HFFc6 (cell line): ENCODE results near the gene BTBD7. TPM values are rescaled to one million over a fixed set of nuclear protein-coding genes. Genes with fewer than 3 reads are reported as not detected.

ENCODE experiments used
- DNase-seq: peaks from one replicate; pipeline ENCODE4 v3.0.0-alpha.2; 2018
- H3K27ac Mint-ChIP-seq: 2 replicates; pipeline ENCODE4 v1.8.0; 2020; ENCODE audit warnings: mild to moderate bottlenecking, mixed read lengths
- H3K27me3 Mint-ChIP-seq: 2 replicates; pipeline ENCODE4 v1.8.0; 2021; ENCODE audit warnings: mild to moderate bottlenecking, moderate library complexity, mixed read lengths; ENCODE audit not compliant: insufficient read depth
- H3K36me3 Mint-ChIP-seq: 2 replicates; pipeline ENCODE4 v1.8.0; 2021; ENCODE audit warnings: low read depth, mixed read lengths
- H3K4me1 Mint-ChIP-seq: 2 replicates; pipeline ENCODE4 v1.8.0; 2020; ENCODE audit warnings: low read depth, mixed read lengths
- H3K4me3 Mint-ChIP-seq: 2 replicates; pipeline ENCODE4 v1.8.0; 2020; ENCODE audit warnings: mild to moderate bottlenecking, moderate library complexity, mixed read lengths
- H3K9me3 Mint-ChIP-seq: 2 replicates; pipeline ENCODE4 v1.8.0; 2020; ENCODE audit warnings: mild to moderate bottlenecking, mixed read lengths
- CTCF ChIP-seq: fragments of 200-600 bp; sonication (generic); IDR thresholded peaks from 2 replicates; pipeline ENCODE4 v1.5.0; 2021; ENCODE audit warnings: antibody characterized with exemption, mild to moderate bottlenecking
- total RNA-seq, 6 experiments: library from RNA; stranded (reverse); fragmentation: NEBNext Ultra II Directional; extraction: Animal tissue kit (Norgen Biotek cat#: 25700); gene quantifications; 2 replicates in 1 of 6; 3 replicates in 5 of 6; pipeline ENCODE4 v1.2.3, GENCODE V29; 2021

Gene BTBD7
- total RNA-seq, 6 experiments from 2014 or later = 36.8 to 45.6 (median 40.0) TPM

- TF ChIP-seq CTCF = no peak
- no peaks in the 10 kb centered on the region for H3K27me3 Mint-ChIP-seq
- peaks cover 7% of the 10 kb centered on the region for H3K4me1 Mint-ChIP-seq
- H3K36me3 Mint-ChIP-seq = no peaks in the 10 kb centered on the region
- DNase-seq = no peak
- no peak overlapping the region for H3K4me3 Mint-ChIP-seq
- no peaks in the 10 kb centered on the region for H3K9me3 Mint-ChIP-seq
- H3K27ac Mint-ChIP-seq = no peak overlapping the region
Observed at GRCh38 chr14:93201155-93201704, 131.6 kb downstream of the BTBD7 start.

- H3K36me3 Mint-ChIP-seq = no peaks in the 10 kb centered on the region
- H3K27me3 Mint-ChIP-seq = no peaks in the 10 kb centered on the region
- no peaks in the 10 kb centered on the region for H3K9me3 Mint-ChIP-seq
- DNase-seq = no peak
- no peak overlapping the region for H3K4me3 Mint-ChIP-seq
- H3K27ac Mint-ChIP-seq = no peak overlapping the region
- peaks cover 1% of the 10 kb centered on the region for H3K4me1 Mint-ChIP-seq
- TF ChIP-seq CTCF = no peak
Observed at GRCh38 chr14:93200553-93200952, 132.3 kb downstream of the BTBD7 start.

GRCh38 chr14:93199031-93199430, 133.8 kb downstream of the BTBD7 start:
- H3K27me3 Mint-ChIP-seq = no peaks in the 10 kb centered on the region
- H3K9me3 Mint-ChIP-seq = no peaks in the 10 kb centered on the region
- H3K36me3 Mint-ChIP-seq = no peaks in the 10 kb centered on the region
- H3K4me1 Mint-ChIP-seq = peaks cover 3% of the 10 kb centered on the region
- DNase-seq = no peak
- TF ChIP-seq CTCF = no peak
- H3K27ac Mint-ChIP-seq = no peak overlapping the region; the same call in 1 of the 2 replicates
- no peak overlapping the region for H3K4me3 Mint-ChIP-seq

GRCh38 chr14:93195316-93195999, 137.4 kb downstream of the BTBD7 start:
- Mint-ChIP-seq H3K9me3 (no peaks in the 10 kb centered on the region), H3K4me3 (no peak overlapping the region), H3K27ac (no peak overlapping the region), H3K4me1 (peaks cover 25% of the 10 kb centered on the region), H3K36me3 (no peaks in the 10 kb centered on the region), H3K27me3 (no peaks in the 10 kb centered on the region)
- DNase-seq = no peak
- no peak for TF ChIP-seq CTCF

Other genes with a start within 250 kb of the BTBD7 start
- 10 to 100 TPM; 27.3 to 38.1 (median 32.4) TPM for gene ITPK1, start 217.1 kb downstream of the BTBD7 start, total RNA-seq
- gene MOAP1, start 148.1 kb downstream of the BTBD7 start, total RNA-seq = 10 to 100 TPM; 12.2 to 20.4 (median 14.2) TPM
- gene LYSET, start 147.7 kb downstream of the BTBD7 start, total RNA-seq = 10 to 100 TPM; 10.7 to 14.5 (median 12.8) TPM
- 10 to 100 TPM in 1 of 6 experiments, 1 to 10 TPM in 5; 7.9 to 10.1 (median 9.1) TPM for gene GON7, start 126.0 kb downstream of the BTBD7 start, total RNA-seq
- gene UBR7, start 125.8 kb downstream of the BTBD7 start, total RNA-seq = 10 to 100 TPM; 15.3 to 23.6 (median 21.8) TPM
- not detected for gene COX8C, start 14.1 kb upstream of the BTBD7 start, total RNA-seq
- under 1 TPM; 0.02 to 0.08 (median 0.05) TPM for gene UNC79, start 97.9 kb upstream of the BTBD7 start, total RNA-seq